HepG2 (cell line): ENCODE data around the gene PSMC3IP. TPM values are rescaled to one million over a fixed set of nuclear protein-coding genes. Genes with fewer than 3 reads are reported as not detected.

Experiments used
- ATF3 ChIP-seq: sonication (generic); formaldehyde crosslinking; IDR thresholded peaks from 2 replicates; pipeline ENCODE4 v1.4.0; 2020; ENCODE audit warnings: missing genetic modification reagents
- CCDC6 ChIP-seq: sonication (generic); formaldehyde crosslinking; IDR thresholded peaks from 2 replicates; pipeline ENCODE4 v1.8.1; 2022; ENCODE audit warnings: mild to moderate bottlenecking, missing genetic modification reagents, moderate library complexity
- E2F5 ChIP-seq: sonication (generic); formaldehyde crosslinking; conservative IDR thresholded peaks from 2 replicates; pipeline ENCODE4 v1.4.0; 2020; ENCODE audit warnings: missing genetic modification reagents
- FOXJ3 ChIP-seq: sonication (generic); formaldehyde crosslinking; IDR thresholded peaks from 2 replicates; pipeline ENCODE4 v1.4.0; 2020; ENCODE audit warnings: missing genetic modification reagents, mild to moderate bottlenecking, borderline replicate concordance
- HINFP ChIP-seq: sonication (generic); formaldehyde crosslinking; IDR thresholded peaks from 2 replicates; pipeline ENCODE4 v1.4.0; 2020; ENCODE audit warnings: low read depth, mild to moderate bottlenecking, missing genetic modification reagents
- HOXA5 ChIP-seq: sonication (generic); formaldehyde crosslinking; IDR thresholded peaks from 2 replicates; pipeline ENCODE4 v1.4.0; 2020; ENCODE audit warnings: missing genetic modification reagents
- MED13 ChIP-seq: sonication (generic); formaldehyde crosslinking; IDR thresholded peaks from 2 replicates; pipeline ENCODE4 v1.5.0; 2020; ENCODE audit warnings: missing genetic modification reagents
- MYC ChIP-seq: sonication (generic); formaldehyde crosslinking; IDR thresholded peaks from 2 replicates; pipeline ENCODE4 v1.9.0; 2021; ENCODE audit warnings: missing genetic modification reagents, borderline replicate concordance
- PITX1 ChIP-seq: sonication (generic); formaldehyde crosslinking; IDR thresholded peaks from 2 replicates; pipeline ENCODE4 v1.5.1; 2020; ENCODE audit warnings: mild to moderate bottlenecking, missing genetic modification reagents
- SETDB1 ChIP-seq: sonication (generic); formaldehyde crosslinking; IDR thresholded peaks from 2 replicates; pipeline ENCODE4 v1.5.1; 2020; ENCODE audit warnings: missing genetic modification reagents, mild to moderate bottlenecking, borderline replicate concordance
- TCF7L2 ChIP-seq: IDR thresholded peaks from 2 replicates; pipeline ENCODE4 v1.6.1; 2011; ENCODE audit warnings: mild to moderate bottlenecking, low read depth, low read length, moderate library complexity
- YY1 ChIP-seq: IDR thresholded peaks from 2 replicates; pipeline ENCODE4 v1.6.1; 2011; ENCODE audit warnings: low read length, low read depth, moderate library complexity, mild to moderate bottlenecking; ENCODE audit not compliant: insufficient read depth, insufficient replicate concordance
- ZBTB26 ChIP-seq: IDR thresholded peaks from 2 replicates; pipeline ENCODE4 v1.6.1; 2016; ENCODE audit warnings: missing compliant biosample characterization, missing genetic modification reagents, borderline replicate concordance
- ZMYM3 ChIP-seq: sonication (generic); formaldehyde crosslinking; IDR thresholded peaks from 2 replicates; pipeline ENCODE4 v1.5.1; 2020; ENCODE audit warnings: mild to moderate bottlenecking, missing genetic modification reagents
- ZNF629 ChIP-seq: sonication (generic); formaldehyde crosslinking; conservative IDR thresholded peaks from 2 replicates; pipeline ENCODE4 v1.5.0; 2020; ENCODE audit warnings: missing genetic modification reagents
- ZNF646 ChIP-seq: sonication (generic); formaldehyde crosslinking; IDR thresholded peaks from 2 replicates; pipeline ENCODE4 v1.9.0; 2021; ENCODE audit warnings: mild to moderate bottlenecking, missing genetic modification reagents
- ZNF720 ChIP-seq: sonication (generic); formaldehyde crosslinking; IDR thresholded peaks from 2 replicates; pipeline ENCODE4 v1.4.0; 2020; ENCODE audit warnings: missing genetic modification reagents
- ZNF761 ChIP-seq: sonication (generic); formaldehyde crosslinking; conservative IDR thresholded peaks from 2 replicates; pipeline ENCODE4 v1.4.0; 2020; ENCODE audit warnings: mild to moderate bottlenecking, missing genetic modification reagents
- polyA plus RNA-seq, 8 experiments: library from polyadenylated mRNA; depleted of rRNA in 3 of 8; stranded (reverse) in 7 of 8; unstranded in 1 of 8; fragments of >200 nt; fragmentation: Illumina TruSeq in 4 of 8; extraction: Trizol in 4 of 8; gene quantifications; 2 replicates each; pipeline versions ENCODE4 v1.2.1 to v1.2.3, GENCODE V29; 2011 to 2016; ENCODE audit warnings: low read depth in 4 of 8, missing spikeins in 1 of 8, mixed read lengths in 1 of 8; ENCODE audit not compliant: insufficient read depth in 1 of 8
- total RNA-seq, 5 experiments: library from RNA; depleted of rRNA; stranded (reverse); fragments of >200 nt; fragmentation: Illumina TruSeq; extraction: Trizol; gene quantifications; 2 replicates each; pipeline ENCODE4 v1.2.3, GENCODE V29; 2016; ENCODE audit warnings: low read depth in 1 of 5

Gene PSMC3IP
- total and polyA plus RNA-seq, 2 of the 13 experiments (the other 11 are each of a cell fraction or from before 2014, with no cell fraction given): 6.5 to 22.4 TPM

GRCh38 chr17:42531455-42532354, 45.8 kb downstream of the PSMC3IP start (continued):
- no peak for TF ChIP-seq ZNF646 (CRISPR knock-in tag)
- TF ChIP-seq FOXJ3 (CRISPR knock-in tag): 0 out of 2 replicates have a peak, but pooled peaks have one; percentile 53
- peak; percentile 64 for TF ChIP-seq MYC
- peak; percentile 51; the same call in 1 of the 2 replicates for TF ChIP-seq HOXA5 (CRISPR knock-in tag)
- peak; percentile 35; the same call in 1 of the 2 replicates for TF ChIP-seq ZMYM3 (CRISPR knock-in tag)
- peak; percentile 51; the same call in 1 of the 2 replicates for TF ChIP-seq ZBTB26 (CRISPR knock-in tag)
- peak; percentile 75 for TF ChIP-seq ZNF761 (CRISPR knock-in tag)
- TF ChIP-seq CCDC6 (CRISPR knock-in tag): 0 out of 2 replicates have a peak, but pooled peaks have one; percentile 43
- no peak; the same call in 1 of the 2 replicates for TF ChIP-seq PITX1
- peak; percentile 30; the same call in 1 of the 2 replicates for TF ChIP-seq MED13 (CRISPR knock-in tag)
- peak; percentile 71 for TF ChIP-seq YY1
- no peak for TF ChIP-seq E2F5
- TF ChIP-seq ZNF720 (CRISPR knock-in tag): no peak
- TF ChIP-seq TCF7L2: no peak
- peak; percentile 18; the same call in 1 of the 2 replicates for TF ChIP-seq SETDB1 (CRISPR knock-in tag)
- TF ChIP-seq ZNF629 (CRISPR knock-in tag): 0 out of 2 replicates have a peak, but pooled peaks have one; percentile 48
- no peak; the same call in 1 of the 2 replicates for TF ChIP-seq HINFP (CRISPR knock-in tag)
- TF ChIP-seq ATF3 (CRISPR knock-in tag): no peak
